ENCODE results near the gene CACNA1C. TPM values are rescaled to one million over a fixed set of nuclear protein-coding genes. Genes with fewer than 3 reads are reported as not detected.

The CACNA1C gene
- total and polyA plus RNA-seq, 2 donors (not counting 1 experiment from before 2014, with no cell fraction given), result 7.6 to 11.4 TPM

DNA sequence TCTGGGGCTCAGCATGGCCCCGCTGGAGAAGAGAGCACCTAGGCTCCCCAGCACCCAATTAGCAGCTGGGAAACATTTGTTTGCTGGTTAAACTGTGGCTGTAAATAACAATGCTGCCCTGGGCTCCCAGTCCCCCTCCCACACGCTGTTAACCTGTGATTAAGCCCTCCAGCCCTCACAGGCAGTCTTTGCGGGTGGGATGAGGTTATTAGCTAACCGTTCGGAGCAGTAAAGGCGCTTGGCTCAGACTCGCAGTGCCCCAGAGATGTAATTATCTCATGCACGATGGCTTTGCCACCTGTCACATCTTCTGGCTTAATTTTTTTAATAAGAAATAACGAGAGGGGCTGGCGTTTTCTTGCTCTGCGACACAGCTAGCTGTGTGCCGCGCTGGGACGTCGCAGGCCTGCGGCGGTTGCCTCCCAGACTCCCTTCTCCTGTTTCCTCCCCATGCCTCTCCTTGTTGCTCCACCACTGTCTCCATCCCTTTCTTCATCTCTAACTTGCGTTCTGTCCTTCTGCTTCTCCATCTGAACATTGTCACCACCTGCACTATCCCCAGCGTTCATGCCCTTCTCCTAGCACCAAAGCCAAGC, 502.8 kb downstream of the CACNA1C start:
- no peaks in the 10 kb centered on the region for H4K20me1 ChIP-seq (ENCODE audit: control insufficient read depth, extremely low read depth, insufficient read depth, low read length)
- H3K9me3 ChIP-seq (ENCODE audit: control insufficient read depth, insufficient read depth, low read depth, low read length), result no peaks in the 10 kb centered on the region
- H3K27ac ChIP-seq (ENCODE audit: insufficient read depth, low read length), result no peak overlapping the region
- H3K4me3 ChIP-seq (replicated peaks in 1 of 4; ENCODE audit: control extremely low read depth in 1 of 4, insufficient read depth in 1 of 4, low read depth in 3 of 4, low read length in 4 of 4), result no peak overlapping the region
- no peak overlapping the region for H3K4me2 ChIP-seq (ENCODE audit: extremely low read depth, insufficient read depth, low read length)
- no peak overlapping the region for H3K9ac ChIP-seq (ENCODE audit: insufficient read depth, low read length)
- DNase-seq (ENCODE audit: low read depth in 2 of 2), result no peak
- H3K79me2 ChIP-seq (ENCODE audit: control insufficient read depth, insufficient read depth, low read length), result no peaks in the 10 kb centered on the region
- no peak for TF ChIP-seq EZH2 (IDR thresholded peaks at IDR 0.05; ENCODE audit: low read length, missing control alignments)
- TF ChIP-seq, protein P1, sequence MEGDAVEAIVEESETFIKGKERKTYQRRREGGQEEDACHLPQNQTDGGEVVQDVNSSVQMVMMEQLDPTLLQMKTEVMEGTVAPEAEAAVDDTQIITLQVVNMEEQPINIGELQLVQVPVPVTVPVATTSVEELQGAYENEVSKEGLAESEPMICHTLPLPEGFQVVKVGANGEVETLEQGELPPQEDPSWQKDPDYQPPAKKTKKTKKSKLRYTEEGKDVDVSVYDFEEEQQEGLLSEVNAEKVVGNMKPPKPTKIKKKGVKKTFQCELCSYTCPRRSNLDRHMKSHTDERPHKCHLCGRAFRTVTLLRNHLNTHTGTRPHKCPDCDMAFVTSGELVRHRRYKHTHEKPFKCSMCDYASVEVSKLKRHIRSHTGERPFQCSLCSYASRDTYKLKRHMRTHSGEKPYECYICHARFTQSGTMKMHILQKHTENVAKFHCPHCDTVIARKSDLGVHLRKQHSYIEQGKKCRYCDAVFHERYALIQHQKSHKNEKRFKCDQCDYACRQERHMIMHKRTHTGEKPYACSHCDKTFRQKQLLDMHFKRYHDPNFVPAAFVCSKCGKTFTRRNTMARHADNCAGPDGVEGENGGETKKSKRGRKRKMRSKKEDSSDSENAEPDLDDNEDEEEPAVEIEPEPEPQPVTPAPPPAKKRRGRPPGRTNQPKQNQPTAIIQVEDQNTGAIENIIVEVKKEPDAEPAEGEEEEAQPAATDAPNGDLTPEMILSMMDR (conservative IDR thresholded peaks at IDR 0.05 in 1 of 2, IDR thresholded peaks at IDR 0.05 in 1 of 2; ENCODE audit: low read depth in 1 of 2, low read length in 2 of 2), result no peak
- no peaks in the 10 kb centered on the region for H3K4me1 ChIP-seq (ENCODE audit: control insufficient read depth, extremely low read depth, insufficient read depth, low read length)
- H2AFZ ChIP-seq (ENCODE audit: low read length), result no peak overlapping the region
- no peaks in the 10 kb centered on the region for H3K36me3 ChIP-seq (ENCODE audit: control insufficient read depth, insufficient read depth, low read length)
- H3K27me3 ChIP-seq (ENCODE audit: control insufficient read depth, insufficient read depth, low read length), result no peaks in the 10 kb centered on the region

- Histone ChIP-seq H3K9me3 (ENCODE audit: control insufficient read depth, insufficient read depth, low read depth, low read length) (no peaks in the 10 kb centered on the region), H3K79me2 (ENCODE audit: control insufficient read depth, insufficient read depth, low read length) (no peaks in the 10 kb centered on the region), H3K9ac (ENCODE audit: insufficient read depth, low read length) (no peak overlapping the region), H3K27me3 (ENCODE audit: control insufficient read depth, insufficient read depth, low read length) (no peaks in the 10 kb centered on the region), H3K36me3 (ENCODE audit: control insufficient read depth, insufficient read depth, low read length) (no peaks in the 10 kb centered on the region), H4K20me1 (ENCODE audit: control insufficient read depth, extremely low read depth, insufficient read depth, low read length) (no peaks in the 10 kb centered on the region), H3K4me3 (replicated peaks in 1 of 4; ENCODE audit: control extremely low read depth in 1 of 4, insufficient read depth in 1 of 4, low read depth in 3 of 4, low read length in 4 of 4) (no peak overlapping the region), H2AFZ (ENCODE audit: low read length) (no peak overlapping the region), H3K27ac (ENCODE audit: insufficient read depth, low read length) (no peak overlapping the region), H3K4me1 (ENCODE audit: control insufficient read depth, extremely low read depth, insufficient read depth, low read length) (no peaks in the 10 kb centered on the region), H3K4me2 (ENCODE audit: extremely low read depth, insufficient read depth, low read length) (no peak overlapping the region)
- DNase-seq (ENCODE audit: low read depth in 2 of 2), result no peak
- TF ChIP-seq, protein P1 (conservative IDR thresholded peaks at IDR 0.05 in 1 of 2, IDR thresholded peaks at IDR 0.05 in 1 of 2; ENCODE audit: low read depth in 1 of 2, low read length in 2 of 2), result no peak
- no peak for TF ChIP-seq EZH2 (IDR thresholded peaks at IDR 0.05; ENCODE audit: low read length, missing control alignments)
Observed at GRCh38 chr12:2557597-2557996, 504.8 kb downstream of the CACNA1C start.

DNA sequence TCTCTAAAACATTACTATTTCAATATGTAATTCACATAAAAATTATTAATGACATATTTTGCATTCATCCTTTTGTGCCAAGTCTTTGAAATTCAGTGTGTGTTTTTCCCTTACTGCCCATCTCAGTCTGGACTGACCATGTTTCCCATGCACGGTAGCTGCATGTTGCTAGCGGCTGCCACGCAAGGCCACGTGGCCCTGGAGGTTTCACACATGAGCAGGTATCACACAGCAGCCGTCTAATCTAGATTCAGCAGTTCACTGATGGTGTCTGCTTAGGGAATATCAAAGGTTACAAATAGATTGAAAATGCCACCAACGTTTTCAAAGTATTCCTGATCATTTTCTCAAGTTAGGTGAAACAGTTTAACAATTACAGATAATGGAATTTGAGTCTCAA, 507.1 kb downstream of the CACNA1C start:
- Histone ChIP-seq H3K4me3 (replicated peaks in 1 of 4; ENCODE audit: control extremely low read depth in 1 of 4, insufficient read depth in 1 of 4, low read depth in 3 of 4, low read length in 4 of 4) (no peak overlapping the region), H3K27ac (ENCODE audit: insufficient read depth, low read length) (no peak overlapping the region), H3K4me2 (ENCODE audit: extremely low read depth, insufficient read depth, low read length) (no peak overlapping the region), H3K79me2 (ENCODE audit: control insufficient read depth, insufficient read depth, low read length) (no peaks in the 10 kb centered on the region), H3K4me1 (ENCODE audit: control insufficient read depth, extremely low read depth, insufficient read depth, low read length) (no peaks in the 10 kb centered on the region), H2AFZ (ENCODE audit: low read length) (no peak overlapping the region), H3K9me3 (ENCODE audit: control insufficient read depth, insufficient read depth, low read depth, low read length) (no peaks in the 10 kb centered on the region), H3K27me3 (ENCODE audit: control insufficient read depth, insufficient read depth, low read length) (no peaks in the 10 kb centered on the region), H3K36me3 (ENCODE audit: control insufficient read depth, insufficient read depth, low read length) (no peaks in the 10 kb centered on the region), H3K9ac (ENCODE audit: insufficient read depth, low read length) (no peak overlapping the region), H4K20me1 (ENCODE audit: control insufficient read depth, extremely low read depth, insufficient read depth, low read length) (no peaks in the 10 kb centered on the region)
- no peak for DNase-seq (ENCODE audit: low read depth in 2 of 2)
- TF ChIP-seq EZH2 (IDR thresholded peaks at IDR 0.05; ENCODE audit: low read length, missing control alignments), result no peak
- TF ChIP-seq, protein P1 (conservative IDR thresholded peaks at IDR 0.05 in 1 of 2, IDR thresholded peaks at IDR 0.05 in 1 of 2; ENCODE audit: low read depth in 1 of 2, low read length in 2 of 2), result no peak
